Omental fat pad (tissue), 4 donors: ENCODE measurements around the gene ADGRL3. TPM values are rescaled to one million over a fixed set of nuclear protein-coding genes. Genes with fewer than 3 reads are reported as not detected.

Source experiments
- ATAC-seq: fragments of 150-250 bp; one replicate; pipeline ENCODE4 v1.9.1; 2016; ENCODE audit warnings: mild to moderate bottlenecking, moderate library complexity; ENCODE audit not compliant: low FRiP score
- DNase-seq: peaks from one replicate; pipeline ENCODE4 v3.0.0-alpha.2; 2019; ENCODE audit warnings: low spot score
- CTCF ChIP-seq, 3 donors: fragments of 450-650 bp; IDR thresholded peaks; one replicate each; pipeline ENCODE4 v1.5.1; 2016 to 2017; ENCODE audit warnings: antibody characterized with exemption in 3 of 3, mild to moderate bottlenecking in 3 of 3, moderate library complexity in 2 of 3
- total RNA-seq, 4 donors: library from RNA; depleted of rRNA; stranded (reverse); fragments of >200 nt; gene quantifications; one replicate each; pipeline ENCODE4 v1.1.0, GENCODE V29; 2016

ADGRL3 gene
- total RNA-seq, 4 donors from 2014 or later = 2.5 to 16.4 (median 4.6) TPM

- no peak for ATAC-seq
- no peak for TF ChIP-seq CTCF (IDR thresholded peaks at IDR 0.05)
- no peak for DNase-seq
Observed at GRCh38 chr4:62075089-62075488, 875.0 kb downstream of the ADGRL3 start.

GRCh38 chr4:62075521-62075920, 875.4 kb downstream of the ADGRL3 start:
- DNase-seq (no peak), ATAC-seq (no peak)
- no peak for TF ChIP-seq CTCF (IDR thresholded peaks at IDR 0.05)

GRCh38 chr4:62077406-62077805, 877.3 kb downstream of the ADGRL3 start:
- no peak for TF ChIP-seq CTCF (IDR thresholded peaks at IDR 0.05)
- ATAC-seq (no peak), DNase-seq (no peak)

GRCh38 chr4:62080431-62080830, 880.3 kb downstream of the ADGRL3 start:
- DNase-seq (no peak), ATAC-seq (no peak)
- TF ChIP-seq CTCF (IDR thresholded peaks at IDR 0.05) = no peak

GRCh38 chr4:62087706-62088105, 887.6 kb downstream of the ADGRL3 start:
- no peak for DNase-seq
- no peak for TF ChIP-seq CTCF (IDR thresholded peaks at IDR 0.05)

GRCh38 chr4:62093735-62094134, 893.6 kb downstream of the ADGRL3 start:
- DNase-seq (no peak), ATAC-seq (no peak)
- TF ChIP-seq CTCF (IDR thresholded peaks at IDR 0.05) = no peak

More at GRCh38 chr4:62087706-62088105, 887.6 kb downstream of the ADGRL3 start:
- no peak for ATAC-seq

GRCh38 chr4:62096881-62097280, 896.8 kb downstream of the ADGRL3 start:
- no peak for TF ChIP-seq CTCF (IDR thresholded peaks at IDR 0.05)
- no peak for DNase-seq
- no peak for ATAC-seq
